Occipital lobe (tissue), 2 donors: ENCODE results near the gene SUPT5H. TPM values are rescaled to one million over a fixed set of nuclear protein-coding genes. Genes with fewer than 3 reads are reported as not detected.
"Not testable (repeated sequence)": the region's sequence is repeated elsewhere in the genome, so short reads cannot be mapped to it uniquely, and the experiment has no call there.

Source experiments
- DNase-seq: peaks from one replicate; lab custom pipeline; 2025; lab: John Stamatoyannopoulos, UW
- total RNA-seq: library from RNA; depleted of rRNA; stranded (reverse); fragments of >200 nt; gene quantifications from one replicate; pipeline ENCODE4 v1.2.3, GENCODE V29; 2014

SUPT5H gene
- total RNA-seq, 1 donor from 2014 or later: 47.9 TPM

GRCh38 chr19:39465956-39466747 lies 20.8 kb downstream of the SUPT5H start:
- no peak for DNase-seq

GRCh38 chr19:39467941-39468340 lies 22.6 kb downstream of the SUPT5H start:
- DNase-seq: no peak

GRCh38 chr19:39469036-39469435 lies 23.7 kb downstream of the SUPT5H start:
- DNase-seq: no peak

GRCh38 chr19:39469567-39469966 lies 24.2 kb downstream of the SUPT5H start:
- no peak for DNase-seq

- DNase-seq: no peak
Measured at GRCh38 chr19:39470724-39471339, 25.4 kb downstream of the SUPT5H start.

GRCh38 chr19:39471756-39472536 lies 26.6 kb downstream of the SUPT5H start:
- DNase-seq: no peak

- DNase-seq: no peak
Measured at GRCh38 chr19:39472746-39473442, 27.5 kb downstream of the SUPT5H start.

GRCh38 chr19:39473443-39473960 lies 28.1 kb downstream of the SUPT5H start:
- DNase-seq: no peak

- peak; percentile 20 for DNase-seq
Measured at GRCh38 chr19:39474139-39474620, 28.8 kb downstream of the SUPT5H start.

GRCh38 chr19:39475748-39476147 lies 30.4 kb downstream of the SUPT5H start:
- no peak for DNase-seq

- DNase-seq: not testable (repeated sequence)
Measured at GRCh38 chr19:39479319-39479801, 34.0 kb downstream of the SUPT5H start.

- DNase-seq: no peak
Measured at GRCh38 chr19:39479916-39480315, 34.5 kb downstream of the SUPT5H start.

- DNase-seq: peak; percentile 97
Measured at GRCh38 chr19:39480337-39481228, 35.2 kb downstream of the SUPT5H start, which contains the start of gene TIMM50. Gene TIMM50, plus strand, starts transcription at chr19:39480838. Its CDS starts 16 bp downstream, at chr19:39480854.

GRCh38 chr19:39481229-39481545 lies 35.8 kb downstream of the SUPT5H start:
- DNase-seq: no peak

- no peak for DNase-seq
Measured at GRCh38 chr19:39481676-39482075, 36.3 kb downstream of the SUPT5H start.

GRCh38 chr19:39483141-39483540 lies 37.8 kb downstream of the SUPT5H start:
- DNase-seq: no peak

- DNase-seq: no peak
Measured at GRCh38 chr19:39489756-39490155, 44.4 kb downstream of the SUPT5H start.

GRCh38 chr19:39492225-39492624 lies 46.8 kb downstream of the SUPT5H start:
- DNase-seq: no peak

- DNase-seq: no peak
Measured at GRCh38 chr19:39492788-39493187, 47.4 kb downstream of the SUPT5H start.

- no peak for DNase-seq
Measured at GRCh38 chr19:39494661-39495060, 49.3 kb downstream of the SUPT5H start.
